GM19455 (cell line): ENCODE results near the gene STARD13.

Experiments used
- ATAC-seq: cut with Tn5 transposase; IDR thresholded peaks from one replicate; pipeline ENCODE4 v1.9.1; 2021; ENCODE audit not compliant: unreplicated experiment

Gene STARD13

DNA sequence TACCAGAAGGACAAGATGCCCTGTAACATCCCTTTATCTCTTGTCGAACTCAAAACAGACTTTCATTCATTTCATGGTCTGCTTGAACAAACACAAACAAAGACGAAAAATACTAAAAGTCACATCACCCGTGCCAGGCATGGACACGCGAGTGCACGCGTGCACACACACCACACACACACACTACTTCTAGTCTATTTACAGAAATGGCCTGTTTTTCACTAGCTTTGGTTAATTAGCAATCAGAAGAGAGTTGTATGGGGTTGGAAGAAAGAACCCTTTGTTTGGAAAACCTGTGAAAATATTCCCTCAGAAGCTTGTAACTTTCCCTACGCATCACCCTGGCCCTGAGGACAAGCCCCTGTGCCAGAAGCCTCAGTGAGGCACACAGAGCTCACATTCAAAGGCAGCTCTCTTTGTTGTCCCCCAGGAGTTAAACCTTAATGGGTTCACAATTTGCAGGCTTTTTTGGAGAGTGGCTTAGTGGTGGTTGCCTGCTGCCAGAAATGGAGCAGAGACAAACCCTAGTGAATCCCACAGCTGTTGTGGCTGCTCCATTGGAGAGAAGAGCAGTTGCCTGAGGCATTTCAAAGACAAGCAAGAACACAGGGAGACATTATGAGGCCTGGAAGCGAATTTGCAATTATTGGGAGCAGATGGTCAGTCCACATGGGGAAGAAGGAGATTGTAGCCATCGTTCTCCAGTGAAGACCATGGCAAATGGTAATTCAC, 55.9 kb downstream of the STARD13 start:
- no peak for ATAC-seq

DNA sequence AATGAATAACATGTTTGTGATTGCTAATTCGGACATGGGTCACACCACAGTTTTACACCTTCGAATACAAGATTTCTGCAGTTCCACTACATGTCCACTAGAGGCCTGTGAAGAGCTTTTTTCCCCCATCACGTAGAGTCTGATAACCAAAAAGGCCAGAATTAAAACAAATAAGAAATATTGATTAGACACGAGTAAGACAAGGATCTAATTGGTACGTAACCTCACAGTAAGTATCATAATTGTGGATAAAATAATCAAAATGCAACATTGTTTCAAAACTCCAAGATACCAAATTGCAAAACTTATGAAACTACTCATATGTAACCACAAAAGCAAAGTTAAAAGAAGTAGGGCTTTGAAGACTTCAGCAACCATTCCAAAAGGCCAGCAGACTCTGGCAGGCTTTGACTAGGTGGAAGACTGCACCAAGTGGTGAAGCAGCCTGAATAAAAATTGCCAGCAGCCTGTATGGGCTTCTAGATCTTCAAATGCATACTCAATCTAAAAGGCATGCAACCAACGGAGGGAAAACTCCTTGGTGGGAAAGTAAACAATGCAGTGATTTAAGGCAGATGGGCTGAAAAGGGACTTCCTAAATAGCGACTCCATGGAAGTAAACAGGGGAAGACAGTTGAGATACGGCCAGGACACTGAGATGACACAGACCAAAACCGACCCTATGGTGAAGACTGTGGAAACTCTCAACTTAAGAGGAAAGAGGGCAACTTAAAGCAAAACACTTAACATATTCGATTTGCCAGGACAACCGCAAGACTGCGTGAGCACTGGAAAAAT, 56.7 kb downstream of the STARD13 start:
- ATAC-seq = peak; percentile 85

DNA sequence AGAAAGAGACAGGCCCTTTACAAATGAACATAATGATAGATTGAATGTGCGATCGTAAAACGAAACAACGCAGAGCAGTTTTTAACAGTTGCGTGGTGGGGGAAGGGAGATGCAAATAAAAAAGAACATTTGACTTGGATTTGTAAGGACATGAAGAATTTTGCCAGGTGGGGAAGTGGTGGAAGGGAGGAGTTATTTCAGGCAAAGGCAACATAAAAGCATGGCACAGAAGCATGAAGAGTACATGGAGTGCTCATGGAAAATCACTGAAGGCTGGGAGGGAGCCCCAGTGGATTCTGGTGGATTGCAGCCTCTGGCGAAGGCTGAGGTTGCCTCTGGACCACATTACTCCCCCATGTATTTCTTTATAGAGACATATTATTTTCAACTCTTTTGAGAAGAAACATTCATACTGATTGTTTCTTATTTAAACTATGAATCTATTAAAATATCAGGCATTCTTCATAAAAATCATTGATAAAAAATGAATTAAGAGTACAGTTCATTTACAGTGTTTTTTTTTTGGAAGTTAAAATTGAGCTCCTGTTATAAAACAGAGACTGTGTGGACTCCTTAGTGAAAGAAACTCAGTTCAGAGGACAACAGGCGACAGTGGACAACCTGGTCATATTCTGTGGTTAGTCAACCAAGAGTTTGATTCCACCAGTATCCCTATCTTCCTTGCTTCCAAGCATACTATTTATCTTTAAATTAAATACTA, 57.5 kb downstream of the STARD13 start:
- peak; percentile 15 for ATAC-seq

- ATAC-seq = no peak
These were observed 60.9 kb downstream of the STARD13 start for GRCh38 chr13:33224686-33225085.

DNA sequence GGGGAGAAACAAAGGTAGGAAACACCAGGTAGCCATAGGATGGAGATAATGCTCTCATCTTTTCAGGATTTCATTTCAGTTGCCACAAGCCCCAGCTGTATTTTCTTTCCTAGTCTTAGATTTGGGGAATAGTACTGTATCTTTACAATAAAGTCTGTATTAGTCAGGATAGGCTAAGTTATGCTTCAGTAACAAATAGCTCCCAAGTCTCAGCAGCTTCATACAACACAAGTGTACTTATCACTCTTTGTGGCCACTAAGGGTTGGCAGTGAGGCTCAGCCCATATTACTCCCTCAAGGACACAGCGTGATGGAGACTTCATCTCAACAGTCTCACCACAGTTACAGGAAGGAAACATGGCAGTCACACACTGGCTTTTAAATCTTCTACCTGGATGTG, 61.4 kb downstream of the STARD13 start:
- no peak for ATAC-seq

DNA sequence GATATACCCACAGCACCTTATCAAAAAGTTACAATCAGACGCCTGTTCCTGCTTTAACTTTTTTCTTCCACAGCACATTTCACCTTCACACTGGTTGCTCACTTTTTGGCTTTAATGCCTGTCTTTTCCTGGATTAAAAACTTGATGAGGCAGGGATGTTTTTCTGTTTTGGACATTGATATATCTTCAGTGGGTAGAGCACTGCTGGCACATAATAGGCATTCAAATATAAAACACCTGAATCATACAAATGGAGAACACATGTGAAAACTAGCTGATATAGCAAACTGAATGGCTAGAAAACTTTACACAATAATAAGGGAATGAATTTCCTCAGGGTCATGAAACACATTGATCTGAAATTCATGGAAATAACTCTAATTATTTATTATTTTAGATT, 65.6 kb downstream of the STARD13 start:
- no peak for ATAC-seq

DNA sequence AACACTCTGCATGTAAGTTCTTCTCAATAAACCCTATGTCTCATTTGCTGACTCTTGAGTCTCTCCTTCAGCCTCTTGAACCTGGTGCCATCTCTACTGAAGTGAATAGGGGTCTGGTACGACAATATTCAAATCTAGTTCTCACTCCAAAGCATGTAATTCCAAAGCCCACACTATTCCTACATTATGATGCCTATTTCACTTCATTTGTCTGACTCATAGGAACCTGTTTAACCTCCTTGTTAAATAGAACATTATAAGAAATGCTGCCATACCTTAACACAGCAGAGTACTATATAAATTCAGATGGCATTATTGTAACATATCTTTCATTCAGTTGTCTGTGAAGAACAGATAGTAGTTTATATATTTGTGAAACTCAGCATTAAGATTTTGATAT, 67.1 kb downstream of the STARD13 start:
- ATAC-seq = no peak

- ATAC-seq = no peak
These were observed 67.5 kb downstream of the STARD13 start for GRCh38 chr13:33218020-33218419.

DNA sequence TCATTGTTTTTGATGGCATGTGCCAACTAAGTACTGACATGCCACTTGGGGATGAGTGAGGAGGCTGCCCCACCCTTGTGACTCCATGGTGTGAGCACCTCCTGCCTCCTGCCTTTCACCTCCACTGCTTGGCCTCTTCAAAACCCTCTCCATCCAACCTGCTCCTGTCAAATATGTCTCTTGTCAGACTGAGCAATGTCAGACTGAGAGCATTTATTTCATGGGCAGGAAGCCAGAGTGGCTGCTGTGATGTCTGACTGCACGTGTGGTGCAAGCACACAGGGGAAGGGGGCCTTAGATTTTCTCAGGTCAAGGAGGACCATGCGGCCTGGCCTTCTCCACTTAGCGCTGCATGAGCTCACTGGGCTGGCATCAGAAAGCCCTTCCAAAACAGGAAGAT, 68.3 kb downstream of the STARD13 start:
- no peak for ATAC-seq

- no peak for ATAC-seq
These were observed 71.8 kb downstream of the STARD13 start for GRCh38 chr13:33213797-33214196.

GRCh38 chr13:33213024-33213768, 72.4 kb downstream of the STARD13 start:
- ATAC-seq = no peak

DNA sequence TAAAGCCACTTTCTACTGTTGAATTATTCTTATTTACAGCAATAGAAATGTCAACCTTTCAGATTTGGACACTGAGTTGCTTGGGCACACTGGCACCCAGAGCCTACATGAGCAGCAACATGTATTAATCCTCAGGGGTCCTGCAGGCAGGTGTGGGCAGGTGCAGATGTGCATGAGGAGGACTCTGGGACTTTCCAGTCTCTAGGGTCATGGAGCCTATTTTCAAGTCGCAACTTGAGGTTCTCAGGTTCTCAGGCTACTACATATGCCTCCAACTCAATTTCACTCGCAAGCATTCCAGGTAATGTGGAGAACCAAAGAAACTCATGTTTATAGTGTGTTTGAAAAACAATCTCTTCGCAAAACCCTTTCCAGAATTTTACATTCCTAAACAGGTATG, 73.2 kb downstream of the STARD13 start:
- no peak for ATAC-seq

- ATAC-seq = no peak
These were observed 75.5 kb downstream of the STARD13 start for GRCh38 chr13:33210090-33210489.

- ATAC-seq = no peak
These were observed 77.0 kb downstream of the STARD13 start for GRCh38 chr13:33208290-33209220.

DNA sequence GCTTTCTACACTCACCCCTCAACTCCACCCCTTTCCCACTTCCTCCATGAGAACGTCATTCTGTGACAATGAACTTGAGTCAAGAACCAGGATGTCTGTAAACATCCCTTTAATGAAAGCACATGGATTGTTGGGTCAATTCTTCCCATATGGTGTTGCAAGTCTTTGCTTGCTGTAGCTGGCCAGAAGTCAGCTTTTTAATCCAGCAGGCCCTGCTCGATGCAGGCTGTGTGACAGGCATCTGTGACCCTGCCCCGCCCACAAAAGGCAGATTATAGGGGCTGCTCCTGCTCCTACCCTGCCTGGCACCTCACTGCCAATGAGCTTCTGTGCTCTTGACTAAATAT, 78.0 kb downstream of the STARD13 start:
- ATAC-seq = no peak

DNA sequence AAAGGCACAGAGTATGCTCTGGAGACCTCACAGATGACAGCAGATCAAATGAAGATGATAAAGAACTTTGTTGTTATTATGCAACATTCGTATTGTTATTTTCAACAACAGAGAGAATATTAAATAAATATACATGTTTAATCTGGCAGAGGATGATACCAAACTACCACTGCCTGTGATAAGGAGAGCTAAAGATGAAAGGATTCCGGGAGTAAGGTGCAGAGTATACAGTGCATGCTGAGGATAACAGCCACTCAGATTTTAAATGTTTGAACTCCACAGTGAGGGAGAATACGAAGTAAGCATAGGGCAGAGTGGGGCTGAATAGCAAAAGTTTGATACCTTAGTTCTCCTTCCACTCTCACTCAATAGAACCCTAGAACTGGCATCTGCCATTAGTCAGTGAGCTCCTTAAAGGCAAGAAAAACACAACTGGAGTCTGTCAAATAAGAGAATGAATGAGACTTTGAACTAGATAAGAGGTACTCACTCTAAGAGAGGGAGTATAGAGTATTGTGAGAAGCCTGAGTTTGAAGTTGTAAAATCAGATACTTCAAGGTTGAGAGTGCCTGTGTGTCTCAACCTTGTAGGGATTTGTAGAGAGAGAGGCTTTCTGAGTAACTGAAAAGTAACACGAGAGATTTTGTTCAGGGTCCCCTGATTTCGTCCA, 78.5 kb downstream of the STARD13 start:
- no peak for ATAC-seq

GRCh38 chr13:33206425-33206824, 79.1 kb downstream of the STARD13 start:
- ATAC-seq = no peak

DNA sequence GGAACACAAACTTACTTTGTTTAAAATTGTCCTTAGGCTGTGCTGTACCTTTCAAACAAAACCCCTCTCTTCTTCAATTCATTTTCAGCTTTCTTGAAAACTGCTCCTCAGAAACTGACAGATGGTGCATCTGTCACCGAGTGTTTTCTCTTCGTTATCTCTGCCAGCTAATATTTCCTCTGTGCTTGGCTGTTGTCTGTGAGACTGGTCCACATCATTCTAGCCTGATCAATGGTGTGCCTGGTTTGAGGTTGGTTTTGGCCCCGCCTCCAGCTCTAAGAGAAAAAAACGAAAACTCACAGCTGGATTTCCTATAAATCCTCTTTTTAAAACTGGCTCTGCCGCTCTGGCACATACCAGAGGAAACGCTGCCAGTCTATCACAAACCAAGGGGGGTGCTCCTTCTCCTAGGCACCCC, 79.7 kb downstream of the STARD13 start:
- ATAC-seq = no peak

- ATAC-seq = no peak
These were observed 80.3 kb downstream of the STARD13 start for GRCh38 chr13:33205224-33205623.
